ENCODE data around the gene LRRC8B.
"Not testable (repeated sequence)": the region's sequence is repeated elsewhere in the genome, so short reads cannot be mapped to it uniquely, and the experiment has no call there.

LRRC8B gene

DNA sequence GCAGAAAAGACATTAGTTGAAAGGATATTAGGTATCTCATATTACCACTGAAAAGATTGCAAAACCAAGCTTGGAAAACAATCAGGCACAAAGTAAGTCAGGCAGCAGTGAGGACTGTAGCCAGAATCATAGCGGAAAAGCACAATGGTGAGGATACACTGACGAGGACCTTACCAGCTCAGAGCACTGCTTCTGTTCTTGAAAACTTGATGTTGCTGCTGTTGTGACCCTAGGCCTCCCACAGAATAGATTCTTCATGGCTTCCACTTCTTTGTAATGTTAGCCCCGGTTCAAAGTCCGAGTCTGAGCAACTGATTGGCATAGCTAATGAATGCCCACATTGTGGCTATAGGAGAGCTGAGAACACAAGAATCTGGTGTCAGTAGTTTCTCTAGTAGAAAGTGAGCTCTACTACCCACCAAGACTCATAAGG lies 63.1 kb downstream of the LRRC8B start:
- no peak for DNase-seq

DNA sequence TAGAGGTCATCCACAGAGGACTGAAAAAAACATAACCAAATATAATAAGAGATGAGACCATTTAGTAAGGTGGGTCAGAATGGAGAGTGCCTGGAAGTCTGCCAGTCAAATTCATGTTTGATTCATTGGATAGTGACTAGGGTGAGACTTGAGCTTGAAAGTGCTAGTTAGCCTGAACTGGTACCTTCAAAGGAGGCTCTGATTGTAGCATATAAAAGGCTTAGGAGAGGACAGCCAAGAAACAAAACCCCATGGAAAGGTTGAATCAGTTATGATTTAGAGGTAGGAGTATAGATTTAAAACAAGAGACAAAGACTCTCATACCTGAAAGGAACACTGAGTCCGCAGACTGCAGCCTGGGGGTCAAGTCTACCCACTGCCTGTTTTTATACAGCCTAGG lies 63.9 kb downstream of the LRRC8B start:
- DNase-seq = no peak

- DNase-seq = no peak
Observed at GRCh38 chr1:89589515-89589914, 64.9 kb downstream of the LRRC8B start.

DNA sequence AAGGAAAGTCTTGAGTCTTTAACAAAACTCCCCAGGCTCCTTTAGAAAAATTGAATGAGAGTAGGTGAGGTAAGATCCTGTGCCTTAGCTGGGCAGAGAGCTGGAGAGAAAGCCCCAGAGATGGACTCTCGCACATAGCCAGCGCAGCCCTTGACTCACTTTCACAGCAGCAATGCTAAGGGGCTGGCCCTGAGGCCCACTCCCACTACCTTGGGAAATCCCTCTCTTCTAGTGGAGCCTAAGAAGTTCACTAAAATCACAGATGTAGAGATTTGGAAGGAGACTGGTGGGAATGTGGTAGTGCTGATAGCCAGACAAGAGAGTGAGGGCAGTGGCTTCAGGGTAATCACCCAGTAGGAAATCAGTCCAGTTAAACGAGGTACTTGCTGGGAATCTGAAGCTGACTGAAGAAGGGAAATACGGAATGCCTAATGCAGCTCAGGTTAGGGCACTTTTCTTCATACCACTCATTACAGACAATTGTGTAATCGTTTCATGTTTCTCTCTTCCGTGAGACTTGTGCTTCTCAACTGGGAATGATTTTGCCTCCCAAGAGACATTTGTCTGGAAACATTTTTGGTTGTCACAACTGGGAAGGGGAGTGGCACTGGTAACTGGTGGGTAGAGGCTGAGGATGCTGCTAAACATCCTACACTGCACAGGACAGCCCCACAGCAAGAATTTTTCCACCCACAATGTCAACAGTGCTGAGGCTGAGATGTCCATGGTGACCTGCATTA lies 65.9 kb downstream of the LRRC8B start:
- no peak for DNase-seq

GRCh38 chr1:89592861-89593302 lies 68.3 kb downstream of the LRRC8B start:
- not testable (repeated sequence) for DNase-seq

GRCh38 chr1:89594096-89594740 lies 69.6 kb downstream of the LRRC8B start:
- no peak for DNase-seq

DNA sequence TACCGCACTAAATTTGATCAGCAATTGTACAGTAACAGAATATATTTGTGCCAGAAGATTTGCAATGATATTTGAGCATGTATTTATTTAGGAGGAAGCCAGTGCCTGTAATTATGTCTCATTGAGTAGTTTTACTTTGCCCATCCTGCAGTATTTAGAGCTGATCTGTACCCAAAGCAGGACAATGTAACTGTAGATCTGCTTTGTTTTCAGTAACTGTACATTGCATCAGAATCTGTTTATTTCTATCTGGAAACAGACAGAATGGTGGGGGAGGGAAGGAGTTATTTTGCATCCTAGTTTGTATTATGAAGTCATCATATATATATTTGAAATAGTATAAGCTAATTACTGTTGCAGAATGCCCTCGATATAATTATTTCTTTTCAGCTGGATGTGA lies 72.1 kb downstream of the LRRC8B start:
- no peak for DNase-seq

DNA sequence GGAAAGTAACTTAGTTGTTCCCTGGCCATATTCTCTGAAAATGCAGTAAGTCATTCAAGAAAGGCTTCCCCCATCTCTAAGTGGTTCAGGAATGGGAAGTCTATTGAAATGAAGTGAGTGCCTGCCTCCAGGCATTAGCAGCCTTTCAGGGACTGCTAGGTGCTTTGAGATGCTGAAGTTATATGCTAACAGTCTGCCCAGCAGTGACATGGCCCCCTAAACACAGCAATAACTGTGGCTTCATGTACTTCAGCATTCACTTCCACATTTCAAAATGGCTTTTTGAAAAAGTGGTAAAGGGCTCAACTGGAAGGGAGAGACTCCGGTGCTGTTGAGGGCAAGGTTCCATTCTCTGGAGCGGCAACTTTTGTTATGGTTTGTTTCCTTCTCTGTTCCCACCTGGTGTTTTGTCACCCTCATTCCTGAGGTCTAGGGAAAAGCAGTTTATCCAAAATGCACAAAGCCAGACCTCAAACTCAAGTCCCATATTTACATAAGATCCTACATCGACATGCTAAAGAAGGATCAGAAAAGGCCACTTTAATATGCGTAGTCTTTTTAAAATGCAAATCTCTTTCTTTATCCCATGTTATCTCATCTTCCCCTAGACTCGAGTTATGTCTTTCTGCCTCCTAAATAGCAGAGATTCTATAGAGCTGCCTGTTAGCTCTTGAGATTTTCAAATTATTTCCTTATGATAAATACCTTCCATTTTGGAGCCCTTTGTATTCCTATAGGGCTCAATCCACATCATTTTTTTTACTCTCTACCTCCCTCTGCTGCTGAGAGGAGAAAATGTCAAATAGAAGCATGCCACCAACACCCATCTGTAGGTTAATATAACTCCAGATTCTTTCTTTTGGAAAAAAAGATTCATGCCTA lies 74.1 kb downstream of the LRRC8B start:
- no peak for DNase-seq

GRCh38 chr1:89599332-89599630 lies 74.7 kb downstream of the LRRC8B start:
- DNase-seq = no peak

- DNase-seq = no peak
Observed at GRCh38 chr1:89600451-89601224, 76.0 kb downstream of the LRRC8B start.

GRCh38 chr1:89602871-89603404 lies 78.3 kb downstream of the LRRC8B start:
- no peak for DNase-seq

DNA sequence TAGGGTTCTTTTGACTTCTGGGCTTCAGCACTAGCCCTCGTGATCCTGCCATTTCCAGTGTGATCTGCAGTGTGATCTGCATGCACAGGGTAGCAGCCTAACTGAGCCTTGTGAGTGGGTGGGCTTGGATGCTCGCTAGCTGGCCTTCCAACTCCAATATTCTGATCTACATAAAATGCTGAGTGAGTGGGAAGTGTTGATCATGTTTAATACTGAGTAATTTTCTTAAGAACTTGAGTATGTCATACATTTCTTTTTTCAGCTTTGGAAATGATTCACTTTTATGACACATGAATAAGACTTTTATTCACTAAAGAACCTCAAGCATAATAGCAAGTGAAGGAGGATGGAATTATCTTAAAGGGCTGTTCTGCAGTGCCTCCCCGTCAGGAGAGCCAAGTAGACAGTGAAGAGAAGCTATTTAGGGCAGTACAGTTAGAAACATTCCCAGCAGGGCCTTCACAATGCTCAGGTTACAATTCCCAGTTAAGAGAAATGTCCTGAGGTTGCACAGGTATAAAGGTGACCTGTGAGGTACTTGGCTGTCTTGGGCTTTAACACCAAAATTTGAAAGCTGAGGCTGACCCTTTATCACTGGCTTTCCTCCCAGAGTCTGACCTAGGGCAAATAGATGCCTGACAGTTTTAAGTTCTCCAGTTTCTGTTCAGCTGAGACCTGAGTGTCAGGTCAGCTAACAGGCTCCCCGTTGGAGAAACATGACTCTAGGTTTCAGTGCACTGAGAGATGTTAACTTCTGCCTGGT lies 79.2 kb downstream of the LRRC8B start:
- no peak for DNase-seq

- no peak for DNase-seq
Observed at GRCh38 chr1:89604414-89604735, 79.7 kb downstream of the LRRC8B start.

DNA sequence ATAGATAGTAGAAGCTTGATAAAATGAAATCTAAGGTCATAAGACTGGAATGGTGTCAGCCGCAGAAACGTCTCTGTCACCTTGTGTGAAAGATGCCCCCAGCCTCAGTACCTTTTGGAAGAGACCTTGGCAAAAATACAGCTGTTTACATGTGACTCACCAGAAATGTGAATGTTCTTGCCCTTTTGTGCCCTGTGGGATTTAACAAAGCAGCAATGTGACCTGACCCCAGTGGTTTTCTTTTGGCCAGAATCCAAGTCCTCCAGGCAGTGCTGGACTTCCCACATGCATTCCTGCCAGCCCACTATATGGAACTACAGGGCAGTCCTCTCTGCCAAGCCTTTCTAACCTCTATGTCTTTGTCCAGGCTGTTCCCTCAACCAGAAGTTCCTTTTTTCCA lies 81.1 kb downstream of the LRRC8B start:
- no peak for DNase-seq

DNA sequence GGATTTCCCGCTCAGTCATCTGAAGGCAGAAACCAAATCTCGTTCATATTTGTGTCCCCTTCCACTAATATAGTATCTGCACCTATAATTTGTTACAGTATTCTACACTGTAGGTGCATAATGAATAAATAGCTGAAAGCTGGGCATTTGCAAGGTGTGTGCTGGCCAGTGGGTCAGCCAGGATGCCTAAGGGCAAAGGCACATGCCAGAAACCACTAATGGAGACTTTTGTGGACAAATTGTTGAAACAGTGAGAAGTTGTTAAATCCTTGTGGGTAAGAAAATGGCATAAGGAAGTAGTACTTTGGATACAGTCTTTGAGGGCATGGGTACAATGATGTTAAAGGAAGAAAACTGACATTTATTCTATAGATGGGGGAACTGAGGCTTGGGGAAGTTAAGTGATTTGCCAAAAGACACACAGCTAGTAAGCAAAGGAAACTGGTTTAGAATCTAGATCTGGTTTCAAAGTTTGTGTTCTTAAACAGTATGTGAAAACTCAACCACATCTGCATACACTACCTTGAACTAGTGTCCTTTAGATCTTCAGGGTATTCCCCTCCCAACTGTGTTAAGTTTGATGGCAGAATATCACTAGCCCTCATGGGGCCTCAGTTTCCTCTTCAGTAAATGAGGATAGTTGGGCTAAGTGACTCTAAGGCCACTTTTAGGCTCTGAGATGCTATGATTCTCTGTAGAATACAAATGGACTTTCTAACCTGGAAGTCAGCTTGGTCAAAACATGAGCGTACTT lies 81.8 kb downstream of the LRRC8B start:
- no peak for DNase-seq

DNA sequence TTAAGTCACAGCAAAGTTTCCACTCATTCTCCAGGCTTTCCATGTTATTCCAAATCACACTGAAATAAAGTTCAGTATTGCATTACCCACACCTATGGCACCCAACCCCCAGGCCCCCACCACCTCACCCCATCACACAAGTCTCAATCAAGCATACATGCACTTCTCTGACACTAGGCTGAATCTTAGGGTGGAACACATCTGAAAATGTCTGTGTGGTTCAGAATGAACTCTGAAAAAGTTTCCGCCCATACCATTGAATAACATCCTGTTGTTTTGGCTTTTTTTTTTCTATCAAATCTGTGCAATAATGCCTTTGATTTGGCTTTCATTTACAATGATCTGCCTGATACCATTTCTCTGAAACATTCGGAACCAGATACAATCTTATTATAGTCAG lies 82.5 kb downstream of the LRRC8B start:
- peak; percentile 32 for DNase-seq

GRCh38 chr1:89607586-89608318 lies 83.1 kb downstream of the LRRC8B start:
- no peak for DNase-seq

- DNase-seq = peak; percentile 73
Observed at GRCh38 chr1:89608319-89608983, 83.8 kb downstream of the LRRC8B start.

DNA sequence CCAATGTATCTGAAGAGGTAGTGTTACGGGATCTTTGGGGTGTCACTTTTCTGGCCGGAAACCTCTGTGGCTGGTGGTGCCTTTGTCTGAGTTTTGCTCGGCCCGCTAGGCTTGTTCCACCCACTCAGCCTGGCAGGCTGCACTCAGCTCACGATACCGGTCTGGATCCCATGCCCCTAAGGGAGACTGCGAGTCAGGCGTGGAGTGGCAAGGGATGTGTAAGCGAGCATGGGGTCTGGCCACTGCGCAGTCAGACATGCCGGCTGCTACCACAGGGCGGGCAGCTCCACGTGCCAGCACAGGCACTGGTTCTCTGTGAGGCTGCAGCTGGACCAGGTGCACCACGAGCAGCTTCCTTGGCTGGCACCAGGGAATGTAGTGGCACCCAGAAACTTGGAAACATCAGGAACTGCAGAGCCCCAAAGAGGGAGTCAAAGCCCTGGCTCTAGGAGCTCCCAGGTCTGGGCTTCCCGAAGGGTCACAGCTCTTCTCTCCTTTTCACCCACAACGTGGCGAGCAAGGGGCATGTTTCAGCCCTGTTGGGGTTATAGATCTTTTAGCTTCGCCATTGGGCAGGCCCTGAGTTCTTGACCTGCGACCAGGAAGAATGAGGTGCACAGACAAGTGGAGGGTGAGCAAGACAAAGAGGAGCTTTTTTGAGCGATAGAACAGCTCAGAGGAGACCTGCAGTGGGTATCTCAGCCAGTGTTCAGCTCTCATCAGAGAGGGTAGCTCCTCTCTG lies 84.5 kb downstream of the LRRC8B start:
- peak; percentile 54 for DNase-seq
